SH-SY5Y (cell line): ENCODE results near the gene OVOL1.

Experiments used
- GATA2 ChIP-seq: IDR thresholded peaks from 2 replicates; pipeline ENCODE4 v1.6.1; 2011; ENCODE audit warnings: mild to moderate bottlenecking, low read depth, low read length
- GATA3 ChIP-seq: IDR thresholded peaks from 2 replicates; pipeline ENCODE4 v1.6.1; 2011; ENCODE audit warnings: low read depth, mild to moderate bottlenecking, low read length, moderate library complexity

- TF ChIP-seq GATA3 (no peak), GATA2 (no peak)
Observed at GRCh38 chr11:65796726-65797601, 10.1 kb downstream of the OVOL1 start.
